Bronchial epithelial cell (primary cell): Measurements from ENCODE around the gene PRRT1B. TPM values are rescaled to one million over a fixed set of nuclear protein-coding genes. Genes with fewer than 3 reads are reported as not detected.

Experiments used
- DNase-seq: peaks from one replicate; pipeline ENCODE4 v3.0.0-alpha.2; 2010; ENCODE audit warnings: low read depth
- FAIRE-seq: peaks from 2 replicates; lab custom pipeline; 2011; peaks lifted over from hg19 to GRCh38; lab: Jason Lieb, UNC
- H3K27me3 ChIP-seq: 2 replicates; pipeline ENCODE4 v1.5.1; 2011; ENCODE audit warnings: low read length; ENCODE audit not compliant: control insufficient read depth, insufficient read depth
- H3K36me3 ChIP-seq: 2 replicates; pipeline ENCODE4 v1.5.1; 2011; ENCODE audit warnings: low read length; ENCODE audit not compliant: control insufficient read depth, insufficient read depth
- H3K4me3 ChIP-seq: 2 replicates; pipeline ENCODE4 v1.5.1; 2011; ENCODE audit warnings: mild to moderate bottlenecking, low read depth, low read length, control low read depth
- total RNA-seq: library from RNA; depleted of rRNA; stranded (reverse); fragments of >200 nt; gene quantifications from 2 replicates; pipeline ENCODE4 v1.2.1, GENCODE V29; 2014
- TF ChIP-seq, protein P1 (sequence below): IDR thresholded peaks from 2 replicates; pipeline ENCODE4 v1.5.1; 2011; ENCODE audit warnings: mild to moderate bottlenecking, moderate library complexity, low read length, control low read depth, inconsistent platforms; ENCODE audit not compliant: insufficient read depth, severe bottlenecking

The PRRT1B gene
- total RNA-seq, 1 donor from 2014 or later: not detected

DNA sequence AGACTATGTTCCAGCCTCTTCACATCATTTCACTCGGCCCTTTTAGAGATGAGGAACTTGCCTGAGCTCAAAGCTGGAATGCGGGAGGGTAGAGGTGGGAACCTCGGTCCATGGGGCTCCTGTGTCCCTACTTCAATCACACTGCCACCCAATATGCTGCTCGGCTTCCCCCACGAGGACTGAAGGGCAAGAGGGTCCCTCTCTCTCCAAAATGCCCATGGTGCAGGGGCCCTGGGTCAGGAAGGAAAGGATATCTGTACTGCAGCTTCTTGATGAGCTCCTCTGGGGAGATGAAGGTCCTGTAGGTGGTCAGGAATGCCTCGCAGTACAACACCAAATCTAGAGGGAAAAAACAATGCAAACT, 46.5 kb downstream of the PRRT1B start:
- Histone ChIP-seq H3K36me3 (peaks cover 20% of the 10 kb centered on the region), H3K27me3 (no peaks in the 10 kb centered on the region), H3K4me3 (no peak overlapping the region)
- TF ChIP-seq, protein P1, sequence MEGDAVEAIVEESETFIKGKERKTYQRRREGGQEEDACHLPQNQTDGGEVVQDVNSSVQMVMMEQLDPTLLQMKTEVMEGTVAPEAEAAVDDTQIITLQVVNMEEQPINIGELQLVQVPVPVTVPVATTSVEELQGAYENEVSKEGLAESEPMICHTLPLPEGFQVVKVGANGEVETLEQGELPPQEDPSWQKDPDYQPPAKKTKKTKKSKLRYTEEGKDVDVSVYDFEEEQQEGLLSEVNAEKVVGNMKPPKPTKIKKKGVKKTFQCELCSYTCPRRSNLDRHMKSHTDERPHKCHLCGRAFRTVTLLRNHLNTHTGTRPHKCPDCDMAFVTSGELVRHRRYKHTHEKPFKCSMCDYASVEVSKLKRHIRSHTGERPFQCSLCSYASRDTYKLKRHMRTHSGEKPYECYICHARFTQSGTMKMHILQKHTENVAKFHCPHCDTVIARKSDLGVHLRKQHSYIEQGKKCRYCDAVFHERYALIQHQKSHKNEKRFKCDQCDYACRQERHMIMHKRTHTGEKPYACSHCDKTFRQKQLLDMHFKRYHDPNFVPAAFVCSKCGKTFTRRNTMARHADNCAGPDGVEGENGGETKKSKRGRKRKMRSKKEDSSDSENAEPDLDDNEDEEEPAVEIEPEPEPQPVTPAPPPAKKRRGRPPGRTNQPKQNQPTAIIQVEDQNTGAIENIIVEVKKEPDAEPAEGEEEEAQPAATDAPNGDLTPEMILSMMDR: no peak
- no peak for DNase-seq
- FAIRE-seq: no peak

DNA sequence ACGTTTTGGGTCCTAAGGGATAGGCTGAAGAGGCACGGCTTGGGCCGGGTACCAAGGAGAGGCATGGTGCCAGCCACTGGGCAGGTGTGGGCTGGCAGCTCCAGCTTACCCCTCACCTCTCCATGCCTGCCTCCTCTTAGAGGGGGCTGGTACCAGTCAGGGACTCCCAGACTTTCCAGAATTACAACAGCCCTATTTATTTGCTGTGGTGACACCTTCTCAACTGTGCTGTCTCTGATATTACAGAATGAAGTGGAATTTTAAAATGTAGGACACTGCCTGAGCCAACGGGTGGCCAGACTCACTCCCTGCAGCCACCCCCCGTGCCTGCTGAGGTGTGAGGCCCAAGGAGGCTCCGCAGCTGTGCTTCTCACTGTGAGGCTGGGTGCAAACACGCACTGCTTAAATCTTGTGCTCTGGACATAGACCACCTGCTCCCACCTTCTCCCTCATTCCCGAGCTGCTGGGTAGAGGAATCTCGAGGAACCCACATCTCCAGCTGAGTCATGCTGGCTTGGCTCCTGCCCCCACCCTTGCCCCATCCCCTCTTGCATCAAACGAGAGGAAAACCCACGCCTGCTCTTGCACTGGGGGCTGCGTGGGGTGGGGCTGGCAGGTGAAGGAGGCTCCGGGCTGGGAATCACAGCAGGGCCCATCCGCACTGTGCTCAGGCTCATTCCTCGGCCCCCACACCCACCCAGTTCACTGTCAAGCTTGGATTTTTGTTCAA, 47.9 kb downstream of the PRRT1B start:
- TF ChIP-seq, protein P1: no peak
- Histone ChIP-seq H3K36me3 (peaks cover 18% of the 10 kb centered on the region), H3K4me3 (no peak overlapping the region), H3K27me3 (no peaks in the 10 kb centered on the region)
- no peak for FAIRE-seq
- no peak for DNase-seq

DNA sequence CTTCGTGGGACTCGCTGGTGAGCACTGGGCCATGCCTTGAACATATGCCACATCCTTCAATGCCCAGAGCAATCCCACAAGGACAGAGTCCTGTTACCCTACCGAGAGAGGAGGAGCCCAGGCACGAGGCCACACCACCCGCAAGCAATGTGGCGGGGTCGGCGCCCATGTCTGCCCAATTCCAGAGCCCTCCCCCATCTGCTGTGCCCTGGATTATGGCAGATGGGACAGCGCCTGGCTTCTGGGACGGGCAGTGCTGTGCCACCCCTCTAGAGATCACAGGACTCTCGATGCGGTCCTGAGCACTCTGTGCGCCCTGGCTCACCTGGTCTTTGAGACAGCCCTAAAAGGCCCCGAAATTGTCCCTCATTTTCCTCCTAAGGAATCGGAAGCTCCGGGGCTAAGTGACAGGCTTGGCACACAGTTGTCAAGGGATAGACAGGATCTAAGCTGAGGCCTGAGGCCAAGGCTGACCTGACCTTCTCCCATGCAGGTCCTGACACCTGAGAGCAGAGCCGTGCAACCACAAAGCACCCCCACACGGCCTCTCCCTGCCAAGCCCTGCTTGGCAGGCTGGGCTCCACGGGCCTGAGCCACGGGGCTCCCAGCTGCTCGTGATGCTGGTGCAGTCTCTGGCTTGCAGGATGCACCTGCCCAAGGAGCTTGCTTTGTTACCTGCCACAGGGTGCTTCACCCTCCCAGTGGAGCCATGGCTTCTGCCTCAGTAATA, 48.8 kb downstream of the PRRT1B start:
- FAIRE-seq (peak; percentile 79), DNase-seq (no peak)
- Histone ChIP-seq H3K27me3 (no peaks in the 10 kb centered on the region), H3K4me3 (no peak overlapping the region), H3K36me3 (peaks cover 15% of the 10 kb centered on the region)
- TF ChIP-seq, protein P1: no peak

DNA sequence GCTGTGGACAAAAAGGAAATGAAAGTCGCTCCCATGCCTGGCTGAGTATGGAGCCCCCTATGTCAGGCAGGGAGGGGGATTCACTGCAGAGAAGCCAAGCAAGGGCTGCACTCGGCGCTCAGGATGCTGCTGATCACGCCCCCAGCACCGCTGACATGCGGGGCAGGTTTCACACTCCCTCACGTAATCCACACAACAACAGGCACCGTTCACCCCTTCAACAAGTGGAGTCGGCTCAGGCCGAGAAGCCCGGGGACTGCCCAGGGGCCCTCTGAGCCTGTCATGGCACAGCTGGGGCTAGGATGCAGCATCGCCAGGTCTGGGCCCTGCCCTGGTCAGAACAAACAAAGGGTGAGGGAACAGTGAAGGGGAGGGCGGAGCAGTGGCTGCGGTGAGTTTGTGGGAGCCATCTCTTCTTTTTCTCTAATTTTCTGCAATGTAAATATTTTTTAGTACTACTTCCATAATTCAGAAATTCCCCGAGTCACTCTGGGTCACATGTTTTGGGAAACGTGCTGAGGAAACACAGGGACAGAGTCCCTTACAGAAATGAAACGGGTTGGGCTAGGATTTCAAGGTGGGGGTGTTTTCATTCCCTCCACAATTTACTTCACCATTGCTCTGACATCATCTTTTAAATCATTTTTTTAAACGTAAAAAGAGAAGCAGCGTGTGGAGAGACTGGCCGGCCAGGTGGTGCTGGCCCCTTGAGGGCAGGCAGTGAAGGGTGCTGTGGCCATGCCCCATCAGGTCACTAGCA, 49.8 kb downstream of the PRRT1B start:
- H3K27me3 ChIP-seq: no peaks in the 10 kb centered on the region
- peaks cover 13% of the 10 kb centered on the region for H3K36me3 ChIP-seq
- TF ChIP-seq, protein P1: no peak
- FAIRE-seq (no peak), DNase-seq (no peak)
- H3K4me3 ChIP-seq: no peak overlapping the region

DNA sequence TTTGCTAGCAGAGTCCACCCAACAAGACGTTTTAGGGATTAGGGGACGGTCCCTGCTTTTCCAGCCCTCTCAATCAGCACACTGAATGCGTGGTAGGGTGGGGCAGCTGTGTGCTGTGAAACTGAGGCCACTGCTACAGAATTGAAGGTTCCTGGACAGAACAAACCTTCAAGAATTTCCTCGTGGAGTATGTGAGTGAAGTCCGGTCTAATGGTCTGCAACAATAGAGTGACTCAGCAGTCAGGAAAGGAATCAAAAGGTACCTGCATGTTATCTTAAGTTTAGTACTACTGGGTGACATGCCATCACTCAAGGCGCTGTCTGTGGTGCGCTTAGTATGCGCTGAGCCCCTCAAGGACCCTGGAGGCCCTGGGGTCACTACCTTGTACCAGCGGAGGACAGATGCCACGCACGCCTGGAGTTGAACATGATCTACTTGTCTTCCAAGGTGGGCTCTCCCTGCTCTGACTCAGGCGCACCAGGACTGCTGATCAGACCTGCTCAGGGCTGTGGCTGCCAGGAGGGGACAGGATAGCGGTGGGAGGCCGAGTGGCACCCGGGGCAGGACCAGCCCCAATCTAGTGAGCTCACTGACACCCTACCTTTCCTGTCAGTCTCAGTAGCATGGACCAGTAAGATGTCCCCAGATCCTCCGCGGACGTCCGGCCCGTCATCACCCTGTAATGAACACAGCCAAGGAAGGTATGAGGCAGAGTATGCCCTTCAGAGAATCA, 50.5 kb downstream of the PRRT1B start:
- FAIRE-seq (no peak), DNase-seq (no peak)
- no peaks in the 10 kb centered on the region for H3K27me3 ChIP-seq
- no peak overlapping the region for H3K4me3 ChIP-seq
- TF ChIP-seq, protein P1: no peak
- peaks cover 13% of the 10 kb centered on the region for H3K36me3 ChIP-seq
